Thyroid gland (tissue), 4 donors: ENCODE data around the gene RPL3. TPM values are rescaled to one million over a fixed set of nuclear protein-coding genes. Genes with fewer than 3 reads are reported as not detected.
A peak's percentile ranks its signal among the peaks of the same experiment; 100 is the strongest.

Experiments used
- DNase-seq, 2 donors: peaks; one replicate each; pipeline ENCODE4 v3.0.0-alpha.2; 2019
- H3K27ac ChIP-seq, 3 donors: fragments of 200-600 bp; sonication (generic); 1 replicate in 2 of 3; 2 replicates in 1 of 3; pipeline ENCODE4 v1.5.1; 2016 to 2019; ENCODE audit warnings: mild to moderate bottlenecking in 1 of 3, moderate library complexity in 1 of 3
- H3K27me3 ChIP-seq: fragments of 200-600 bp; sonication (generic); one replicate; pipeline ENCODE4 v1.5.1; 2019
- H3K36me3 ChIP-seq, 2 donors: fragments of 200-600 bp; sonication (generic); one replicate each; pipeline ENCODE4 v1.5.1; 2016 to 2019
- H3K4me1 ChIP-seq, 2 donors: fragments of 200-600 bp; sonication (generic); one replicate each; pipeline ENCODE4 v1.5.1; 2017 to 2019
- H3K4me3 ChIP-seq, 3 donors: fragments of 200-600 bp; sonication (generic); replicated peaks in 1 of 3; 1 replicate in 2 of 3; 2 replicates in 1 of 3; pipeline ENCODE4 v1.5.1; 2016; ENCODE audit warnings: mild to moderate bottlenecking in 1 of 3
- H3K9me3 ChIP-seq: fragments of 200-600 bp; sonication (generic); one replicate; pipeline ENCODE4 v1.5.1; 2017
- CTCF ChIP-seq, 6 experiments: fragments of 200-600 bp in 3 of 6; fragments of 450-650 bp in 3 of 6; sonication (generic) in 3 of 6; IDR thresholded peaks; one replicate each; pipeline ENCODE4 v1.5.1; 2016 to 2019; ENCODE audit warnings: antibody characterized with exemption in 6 of 6, mild to moderate bottlenecking in 2 of 6, inconsistent platforms in 1 of 6, moderate library complexity in 1 of 6
- POLR2A ChIP-seq, 2 donors: fragments of 450-650 bp; IDR thresholded peaks; one replicate each; pipeline ENCODE4 v1.6.1; 2017; ENCODE audit warnings: antibody characterized with exemption in 2 of 2, mild to moderate bottlenecking in 2 of 2, moderate library complexity in 1 of 2
- WGBS, 2 donors: methylation state at CpG; one replicate each; pipeline ENCODE4 v1.1.5; 2017; 5-methylcytosine and 5-hydroxymethylcytosine counted together
- intact Hi-C: fragments of 100-400 bp; cut with DNase I; formaldehyde crosslinking; loops from one replicate; pipeline ENCODE4 v1.15.1; 2023
- total RNA-seq, 4 donors: library from RNA; depleted of rRNA; stranded (reverse); fragments of >200 nt; gene quantifications; one replicate each; pipeline ENCODE4 v1.2.3, GENCODE V29; 2016

RPL3 gene
- total RNA-seq, 4 donors from 2014 or later, result 1,451 to 2,031 (median 1,880) TPM

GRCh38 chr22:39301926-39302325, 17.5 kb downstream of the RPL3 start:
- no peak for DNase-seq
- H3K4me1 ChIP-seq, result peaks cover 9 to 21% of the 10 kb centered on the region in 2 donors
- H3K36me3 ChIP-seq, result no peaks in the 10 kb centered on the region
- WGBS, 2 donors, result 76 to 85% methylated on average over 4 to 7 of the region's 7 CpGs
- no peaks in the 10 kb centered on the region for H3K9me3 ChIP-seq
- no peak overlapping the region for H3K27ac ChIP-seq
- H3K4me3 ChIP-seq, result no peak overlapping the region
- TF ChIP-seq CTCF (IDR thresholded peaks at IDR 0.05) (no peak), POLR2A (IDR thresholded peaks at IDR 0.05) (no peak)
- intact Hi-C loops, result loop anchor here (10.0 kb wide), 1 partner anchor 437 kb away; no protein-coding TSS in a partner anchor
- no peaks in the 10 kb centered on the region for H3K27me3 ChIP-seq

- no peak overlapping the region for H3K27ac ChIP-seq
- H3K4me3 ChIP-seq, result no peak overlapping the region
- WGBS, 2 donors, result 71 to 84% methylated on average over 9 of the region's 9 CpGs
- TF ChIP-seq POLR2A (IDR thresholded peaks at IDR 0.05) (no peak), CTCF (IDR thresholded peaks at IDR 0.05) (no peak)
- no peak for DNase-seq
- no peaks in the 10 kb centered on the region for H3K9me3 ChIP-seq
- peaks cover 11 to 25% of the 10 kb centered on the region in 2 donors for H3K4me1 ChIP-seq
- intact Hi-C loops, result loop anchor here (10.0 kb wide), 1 partner anchor 436 kb away; no protein-coding TSS in a partner anchor
- H3K36me3 ChIP-seq, result no peaks in the 10 kb centered on the region
- H3K27me3 ChIP-seq, result no peaks in the 10 kb centered on the region
These were observed 18.3 kb downstream of the RPL3 start for GRCh38 chr22:39301108-39301507.

- intact Hi-C loops, result loop anchor here (10.0 kb wide), 1 partner anchor 436 kb away; no protein-coding TSS in a partner anchor
- Histone ChIP-seq H3K27ac (peak overlapping the region in 1 of 3 donors; percentile 23), H3K27me3 (no peaks in the 10 kb centered on the region), H3K4me1 (peaks cover 11 to 25% of the 10 kb centered on the region in 2 donors), H3K36me3 (no peaks in the 10 kb centered on the region), H3K4me3 (no peak overlapping the region), H3K9me3 (no peaks in the 10 kb centered on the region)
- WGBS, 2 donors, result 36 to 50% methylated on average over 18 to 19 of the region's 19 CpGs
- no peak for TF ChIP-seq POLR2A (IDR thresholded peaks at IDR 0.05)
- no peak for DNase-seq
These were observed 19.1 kb downstream of the RPL3 start for GRCh38 chr22:39300186-39300830.

GRCh38 chr22:39299829-39300178, 19.6 kb downstream of the RPL3 start:
- intact Hi-C loops, result loop anchor here (10.0 kb wide), 2 partner anchors 55 to 435 kb away; partner anchors contain the start of gene PDGFB
- Histone ChIP-seq H3K36me3 (no peaks in the 10 kb centered on the region), H3K27ac (peak overlapping the region in 1 of 3 donors; percentile 23), H3K4me3 (no peak overlapping the region), H3K4me1 (peaks cover 11 to 25% of the 10 kb centered on the region in 2 donors), H3K27me3 (no peaks in the 10 kb centered on the region), H3K9me3 (no peaks in the 10 kb centered on the region)
- WGBS, 2 donors, result 71 to 76% methylated on average over 5 to 6 of the region's 6 CpGs
- no peak for TF ChIP-seq POLR2A (IDR thresholded peaks at IDR 0.05)
- TF ChIP-seq CTCF (IDR thresholded peaks at IDR 0.05), result no peak
- no peak for DNase-seq

- WGBS, 2 donors, result 77 to 78% methylated on average over 18 of the region's 18 CpGs
- Histone ChIP-seq H3K27ac (peak overlapping the region in 1 of 3 donors; percentile 45), H3K27me3 (no peaks in the 10 kb centered on the region), H3K9me3 (no peaks in the 10 kb centered on the region), H3K4me1 (peaks cover 11 to 25% of the 10 kb centered on the region in 2 donors), H3K36me3 (no peaks in the 10 kb centered on the region), H3K4me3 (no peak overlapping the region)
- TF ChIP-seq POLR2A (IDR thresholded peaks at IDR 0.05), result no peak
- no peak for TF ChIP-seq CTCF (IDR thresholded peaks at IDR 0.05)
- DNase-seq, result no peak
- intact Hi-C loops, result loop anchor here (10.0 kb wide), 1 partner anchor 54 kb away; the partner anchor contains the start of gene PDGFB
These were observed 21.0 kb downstream of the RPL3 start for GRCh38 chr22:39298241-39298987.
